Measurements from ENCODE around the gene ADGRD2. TPM values are rescaled to one million over a fixed set of nuclear protein-coding genes. Genes with fewer than 3 reads are reported as not detected.

Gene ADGRD2
- total RNA-seq, 3 donors from 2014 or later, result 2.6 to 2.9 TPM; not detected in 1

- no peak for DNase-seq (ENCODE audit: low spot score in 2 of 2)
- Histone ChIP-seq H3K4me3 (no peak overlapping the region), H3K27ac (no peak overlapping the region), H3K4me1 (no peaks in the 10 kb centered on the region), H3K27me3 (no peaks in the 10 kb centered on the region), H3K36me3 (no peaks in the 10 kb centered on the region), H3K9me3 (no peaks in the 10 kb centered on the region)
- intact Hi-C loops (cut with DNase I; ENCODE audit: low total_unique reads), result no loop called here
- TF ChIP-seq CTCF (IDR thresholded peaks at IDR 0.05), result no peak
- no peak for TF ChIP-seq POLR2A (IDR thresholded peaks at IDR 0.05)
- no peak for TF ChIP-seq POLR2AphosphoS5 (IDR thresholded peaks at IDR 0.05)
Measured at GRCh38 chr9:124426361-124426760, 23.9 kb upstream of the ADGRD2 start.

GRCh38 chr9:124427281-124427680 is 23.0 kb upstream of the ADGRD2 start:
- Histone ChIP-seq H3K27me3 (no peaks in the 10 kb centered on the region), H3K9me3 (no peaks in the 10 kb centered on the region), H3K4me3 (no peak overlapping the region), H3K27ac (no peak overlapping the region), H3K4me1 (no peaks in the 10 kb centered on the region), H3K36me3 (no peaks in the 10 kb centered on the region)
- TF ChIP-seq POLR2A (IDR thresholded peaks at IDR 0.05) (no peak), POLR2AphosphoS5 (IDR thresholded peaks at IDR 0.05) (no peak)
- no peak for DNase-seq (ENCODE audit: low spot score in 2 of 2)
- intact Hi-C loops (cut with DNase I; ENCODE audit: low total_unique reads), result no loop called here

- H3K4me3 ChIP-seq, result peak overlapping the region in 2 of 3 donors; percentile 23 to 44
- DNase-seq (ENCODE audit: low spot score in 2 of 2), result peak in 1 of 2 donors; percentile 62
- intact Hi-C loops (cut with DNase I; ENCODE audit: low total_unique reads), result no loop called here
- H3K4me1 ChIP-seq, result no peaks in the 10 kb centered on the region
- no peaks in the 10 kb centered on the region for H3K9me3 ChIP-seq
- peak overlapping the region; percentile 74 to 76 for H3K27ac ChIP-seq
- H3K27me3 ChIP-seq, result no peaks in the 10 kb centered on the region
- no peak for TF ChIP-seq POLR2A (IDR thresholded peaks at IDR 0.05)
- TF ChIP-seq CTCF (IDR thresholded peaks at IDR 0.05), result no peak
- TF ChIP-seq POLR2AphosphoS5 (IDR thresholded peaks at IDR 0.05), result no peak
- H3K36me3 ChIP-seq, result no peaks in the 10 kb centered on the region
Measured at GRCh38 chr9:124428751-124429529, 21.3 kb upstream of the ADGRD2 start.

DNA sequence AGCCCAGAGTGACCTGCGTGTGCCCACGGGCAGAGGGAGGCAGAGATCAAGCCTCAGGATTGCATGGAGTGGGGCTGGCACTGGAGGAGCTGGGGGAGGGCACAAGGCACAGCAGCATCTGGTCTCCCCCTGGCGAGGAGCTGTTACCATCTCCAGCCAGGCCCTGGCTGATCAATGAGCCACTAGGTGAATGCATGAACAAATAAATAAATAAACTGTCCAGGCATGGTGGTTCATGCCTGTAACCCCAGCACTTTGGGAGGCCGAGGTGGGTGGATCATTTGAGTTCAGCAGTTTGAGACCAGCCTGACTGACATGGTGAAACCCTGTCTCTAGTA is 20.8 kb upstream of the ADGRD2 start:
- Histone ChIP-seq H3K4me1 (no peaks in the 10 kb centered on the region), H3K36me3 (no peaks in the 10 kb centered on the region), H3K27ac (peak overlapping the region; percentile 74 to 76), H3K4me3 (peak overlapping the region in 2 of 3 donors; percentile 23 to 44), H3K9me3 (no peaks in the 10 kb centered on the region), H3K27me3 (no peaks in the 10 kb centered on the region)
- intact Hi-C loops (cut with DNase I; ENCODE audit: low total_unique reads), result no loop called here
- TF ChIP-seq POLR2A (IDR thresholded peaks at IDR 0.05) (no peak), CTCF (IDR thresholded peaks at IDR 0.05) (no peak), POLR2AphosphoS5 (IDR thresholded peaks at IDR 0.05) (no peak)
- DNase-seq (ENCODE audit: low spot score in 2 of 2), result no peak

GRCh38 chr9:124436320-124436719 is 13.9 kb upstream of the ADGRD2 start:
- H3K4me3 ChIP-seq, result no peak overlapping the region
- TF ChIP-seq POLR2AphosphoS5 (IDR thresholded peaks at IDR 0.05) (no peak), POLR2A (IDR thresholded peaks at IDR 0.05) (no peak), CTCF (IDR thresholded peaks at IDR 0.05) (no peak)

More at GRCh38 chr9:124436320-124436719, 13.9 kb upstream of the ADGRD2 start:
- no peaks in the 10 kb centered on the region for H3K4me1 ChIP-seq
- H3K27ac ChIP-seq, result no peak overlapping the region
- intact Hi-C loops (cut with DNase I; ENCODE audit: low total_unique reads), result no loop called here
- no peak for DNase-seq (ENCODE audit: low spot score in 2 of 2)
- H3K9me3 ChIP-seq, result no peaks in the 10 kb centered on the region
- no peaks in the 10 kb centered on the region for H3K36me3 ChIP-seq
- no peaks in the 10 kb centered on the region for H3K27me3 ChIP-seq

Measured in breast epithelium (tissue), 4 donors.